SU-DHL-6 (cell line): Measurements from ENCODE around the gene TYRO3.

Source experiments
- EZH2phosphoT487 ChIP-seq: fragments of 200-600 bp; sonication (generic), shearing (Covaris generic); conservative IDR thresholded peaks from 2 replicates; pipeline ENCODE4 v1.6.1; 2018; ENCODE audit warnings: mild to moderate bottlenecking, antibody characterized with exemption, low read length, moderate library complexity, mixed read lengths
- TF ChIP-seq, protein P1 (sequence below): fragments of 200-600 bp; sonication (generic); IDR thresholded peaks from one replicate; pipeline ENCODE4 v1.5.1; 2017; ENCODE audit warnings: antibody characterized with exemption, mild to moderate bottlenecking, low read length, moderate library complexity; ENCODE audit not compliant: insufficient read depth, poor library complexity, severe bottlenecking

DNA sequence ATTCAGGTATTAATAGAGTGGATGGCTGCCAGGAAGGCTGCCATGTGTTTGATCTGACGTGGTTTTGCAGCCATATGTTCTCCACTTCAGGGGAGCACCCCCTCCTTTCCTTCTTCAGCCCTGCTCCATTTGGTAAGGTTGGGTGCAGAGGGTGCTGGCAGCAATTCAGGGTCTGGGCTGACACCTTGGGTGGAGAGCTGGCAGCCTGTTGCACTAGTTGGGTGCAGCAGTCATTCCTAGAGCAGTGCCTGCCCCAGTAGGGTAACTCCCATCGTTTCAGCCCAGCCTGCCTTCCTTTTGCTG lies 1.5 kb downstream of the TYRO3 start:
- no peak for TF ChIP-seq EZH2phosphoT487
- TF ChIP-seq, protein P1, sequence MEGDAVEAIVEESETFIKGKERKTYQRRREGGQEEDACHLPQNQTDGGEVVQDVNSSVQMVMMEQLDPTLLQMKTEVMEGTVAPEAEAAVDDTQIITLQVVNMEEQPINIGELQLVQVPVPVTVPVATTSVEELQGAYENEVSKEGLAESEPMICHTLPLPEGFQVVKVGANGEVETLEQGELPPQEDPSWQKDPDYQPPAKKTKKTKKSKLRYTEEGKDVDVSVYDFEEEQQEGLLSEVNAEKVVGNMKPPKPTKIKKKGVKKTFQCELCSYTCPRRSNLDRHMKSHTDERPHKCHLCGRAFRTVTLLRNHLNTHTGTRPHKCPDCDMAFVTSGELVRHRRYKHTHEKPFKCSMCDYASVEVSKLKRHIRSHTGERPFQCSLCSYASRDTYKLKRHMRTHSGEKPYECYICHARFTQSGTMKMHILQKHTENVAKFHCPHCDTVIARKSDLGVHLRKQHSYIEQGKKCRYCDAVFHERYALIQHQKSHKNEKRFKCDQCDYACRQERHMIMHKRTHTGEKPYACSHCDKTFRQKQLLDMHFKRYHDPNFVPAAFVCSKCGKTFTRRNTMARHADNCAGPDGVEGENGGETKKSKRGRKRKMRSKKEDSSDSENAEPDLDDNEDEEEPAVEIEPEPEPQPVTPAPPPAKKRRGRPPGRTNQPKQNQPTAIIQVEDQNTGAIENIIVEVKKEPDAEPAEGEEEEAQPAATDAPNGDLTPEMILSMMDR = no peak
